ENCODE results near the gene SLC6A17. TPM values are rescaled to one million over a fixed set of nuclear protein-coding genes. Genes with fewer than 3 reads are reported as not detected.

The SLC6A17 gene
- total RNA-seq, 5 donors from 2014 or later (not counting 1 experiment from before 2014, with no cell fraction given) = not detected

DNA sequence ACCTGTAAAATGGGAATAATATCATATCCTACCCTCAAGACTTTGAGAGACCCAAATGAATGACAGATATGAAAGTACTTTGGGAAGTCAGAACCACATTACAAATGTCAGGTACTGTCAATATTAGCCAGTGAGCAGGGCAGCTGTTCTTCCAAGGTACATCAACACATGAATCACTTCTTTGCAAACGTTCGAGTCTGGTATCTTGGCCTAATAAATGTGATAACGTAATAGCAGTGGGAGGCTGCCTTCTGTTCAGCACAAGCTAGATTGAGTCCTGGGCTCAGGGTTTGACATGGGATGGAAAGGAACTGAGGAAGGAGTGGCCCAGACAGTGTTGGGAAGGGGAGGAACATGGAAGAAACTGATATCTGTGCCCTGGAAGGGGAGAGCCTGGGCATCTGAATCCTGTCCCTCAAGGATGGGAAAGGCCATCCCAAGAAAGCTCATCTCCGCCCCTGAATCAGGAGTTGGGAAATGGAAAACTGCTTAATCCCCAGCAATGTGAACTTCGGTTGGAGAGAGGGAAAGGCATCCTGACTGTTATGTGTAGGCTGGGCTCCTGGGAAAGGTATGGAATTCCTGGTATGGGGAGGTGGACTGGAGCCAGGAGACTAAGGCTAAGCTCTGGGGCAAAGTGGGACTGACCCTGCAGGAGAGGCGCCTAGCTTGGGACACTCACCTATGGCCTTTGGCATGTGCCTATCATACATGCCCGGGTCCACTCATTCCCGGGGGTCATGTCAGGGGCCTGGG lies 74.1 kb downstream of the SLC6A17 start:
- POLR2A ChIA-PET = interaction anchor here in 1 of 2 donors (0.6 kb wide), 1 partner anchor 630 kb away, joined by 3 read pairs; no protein-coding TSS in a partner anchor

DNA sequence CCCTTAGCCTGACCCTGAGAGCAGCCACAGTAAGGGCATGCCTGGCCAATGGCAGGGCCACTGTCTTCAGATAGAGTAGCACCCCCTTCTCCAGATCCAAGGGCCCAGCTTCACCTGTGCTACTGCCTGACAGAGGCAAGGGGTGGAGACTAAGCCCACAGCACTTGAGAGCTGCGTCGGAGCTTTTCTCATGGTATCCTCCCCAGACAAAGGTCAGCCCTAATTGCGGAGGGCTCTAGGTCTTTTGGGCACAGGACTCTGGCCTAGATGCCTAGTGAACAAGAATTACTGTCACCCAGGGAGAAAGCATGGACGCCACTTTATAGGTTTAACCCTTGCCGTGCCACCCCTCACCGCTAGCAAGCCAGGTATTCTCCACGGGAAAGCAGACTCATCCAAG lies 74.9 kb downstream of the SLC6A17 start:
- Histone ChIP-seq H3K9me3 (no peaks in the 10 kb centered on the region), H3K36me3 (ENCODE audit: control insufficient read depth in 2 of 2, extremely low read depth in 1 of 2, insufficient read depth in 1 of 2, low read length in 1 of 2) (peaks cover 2 to 13% of the 10 kb centered on the region in 2 donors), H3K27ac (ENCODE audit: low read length) (no peak overlapping the region), H3K4me1 (ENCODE audit: control insufficient read depth in 1 of 2, extremely low read depth in 1 of 2, insufficient read depth in 2 of 2, low read length in 2 of 2) (no peaks in the 10 kb centered on the region), H3K27me3 (replicated peaks in 1 of 2; ENCODE audit: control insufficient read depth in 2 of 2, extremely low read depth in 1 of 2, insufficient read depth in 2 of 2, low read length in 1 of 2) (no peaks in the 10 kb centered on the region), H3K4me3 (ENCODE audit: control insufficient read depth in 1 of 2, extremely low read depth in 1 of 2, low read length in 1 of 2) (no peak overlapping the region)
- DNase-seq (no peak), ATAC-seq (replicated peaks in 1 of 4) (no peak)
- Mint-ChIP-seq H3K4me1 (peaks cover 0 to 4% (median 0%) of the 10 kb centered on the region in 3 donors), H3K27me3 (no peaks in the 10 kb centered on the region), H3K4me3 (no peak overlapping the region), H3K27ac (no peak overlapping the region), H3K9me3 (no peaks in the 10 kb centered on the region), H3K36me3 (peaks cover 28% of the 10 kb centered on the region)
- ChIA-PET POLR2A (no interaction called here), CTCF (no interaction called here)
- WGBS (ENCODE audit: insufficient coverage) = 85% methylated on average over 7 of the region's 7 CpGs

More for the DNA sequence above, 74.1 kb downstream of the SLC6A17 start:
- no peaks in the 10 kb centered on the region for H3K9me3 ChIP-seq
- no peaks in the 10 kb centered on the region for H3K4me1 ChIP-seq (ENCODE audit: control insufficient read depth in 1 of 2, extremely low read depth in 1 of 2, insufficient read depth in 2 of 2, low read length in 2 of 2)
- CTCF ChIA-PET = no interaction called here
- no peak overlapping the region for H3K27ac Mint-ChIP-seq
- H3K27ac ChIP-seq (ENCODE audit: low read length) = no peak overlapping the region
- H3K4me1 Mint-ChIP-seq = peaks cover 0 to 4% (median 0%) of the 10 kb centered on the region in 3 donors
- ATAC-seq (replicated peaks in 1 of 4) = no peak
- H3K36me3 ChIP-seq (ENCODE audit: control insufficient read depth in 2 of 2, extremely low read depth in 1 of 2, insufficient read depth in 1 of 2, low read length in 1 of 2) = peaks cover 2 to 13% of the 10 kb centered on the region in 2 donors
- H3K4me3 Mint-ChIP-seq = no peak overlapping the region
- no peaks in the 10 kb centered on the region for H3K27me3 ChIP-seq (replicated peaks in 1 of 2; ENCODE audit: control insufficient read depth in 2 of 2, extremely low read depth in 1 of 2, insufficient read depth in 2 of 2, low read length in 1 of 2)
- no peaks in the 10 kb centered on the region for H3K9me3 Mint-ChIP-seq
- no peak overlapping the region for H3K4me3 ChIP-seq (ENCODE audit: control insufficient read depth in 1 of 2, extremely low read depth in 1 of 2, low read length in 1 of 2)
- H3K27me3 Mint-ChIP-seq = no peaks in the 10 kb centered on the region
- 94% methylated on average over 5 of the region's 8 CpGs for WGBS (ENCODE audit: insufficient coverage)
- peaks cover 22% of the 10 kb centered on the region for H3K36me3 Mint-ChIP-seq
- no peak for DNase-seq

DNA sequence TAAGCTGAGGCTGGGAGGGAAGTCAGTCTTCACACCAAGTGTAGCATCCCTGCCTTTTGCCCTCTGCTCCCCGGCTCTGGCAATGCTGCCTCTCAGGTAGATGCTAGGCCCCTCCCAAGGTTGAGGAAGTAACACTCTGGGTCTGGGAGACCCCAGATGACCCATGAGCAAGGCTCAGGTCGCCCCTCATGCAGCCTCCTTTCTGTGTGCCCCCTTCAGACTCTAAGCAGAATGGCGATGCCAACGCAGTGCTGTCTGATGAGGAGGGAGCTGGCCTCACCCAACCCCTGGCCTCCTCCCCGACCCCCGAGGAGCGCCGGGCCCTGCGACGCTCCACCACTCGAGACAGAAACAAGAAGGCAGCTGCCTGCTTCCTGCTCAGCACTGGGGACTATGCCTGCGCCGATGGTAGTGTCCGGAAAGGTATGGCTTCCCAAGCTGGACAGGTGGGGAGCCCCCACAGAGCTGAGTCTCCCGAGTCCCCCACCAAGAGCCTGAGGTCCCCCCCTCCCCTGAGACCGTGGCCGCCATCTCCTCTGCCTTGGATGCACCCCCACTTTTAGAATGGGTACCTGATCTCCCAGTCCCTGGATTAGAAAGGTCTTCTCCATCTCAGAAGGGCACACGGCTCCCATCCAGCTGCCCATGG lies 75.6 kb downstream of the SLC6A17 start:
- no peak overlapping the region for H3K27ac Mint-ChIP-seq
- H3K36me3 Mint-ChIP-seq = peaks cover 28% of the 10 kb centered on the region
- CTCF ChIA-PET = no interaction called here
- H3K9me3 Mint-ChIP-seq = no peaks in the 10 kb centered on the region
- Histone ChIP-seq H3K9me3 (no peaks in the 10 kb centered on the region), H3K4me1 (ENCODE audit: control insufficient read depth in 1 of 2, extremely low read depth in 1 of 2, insufficient read depth in 2 of 2, low read length in 2 of 2) (no peaks in the 10 kb centered on the region), H3K36me3 (ENCODE audit: control insufficient read depth in 2 of 2, extremely low read depth in 1 of 2, insufficient read depth in 1 of 2, low read length in 1 of 2) (peaks cover 2 to 13% of the 10 kb centered on the region in 2 donors), H3K27me3 (replicated peaks in 1 of 2; ENCODE audit: control insufficient read depth in 2 of 2, extremely low read depth in 1 of 2, insufficient read depth in 2 of 2, low read length in 1 of 2) (no peaks in the 10 kb centered on the region), H3K27ac (ENCODE audit: low read length) (no peak overlapping the region), H3K4me3 (ENCODE audit: control insufficient read depth in 1 of 2, extremely low read depth in 1 of 2, low read length in 1 of 2) (no peak overlapping the region)
- DNase-seq (no peak), ATAC-seq (replicated peaks in 1 of 4) (no peak)
- POLR2A ChIA-PET = no interaction called here
- 91% methylated on average over 16 of the region's 18 CpGs for WGBS (ENCODE audit: insufficient coverage)
- H3K4me3 Mint-ChIP-seq = no peak overlapping the region
- H3K27me3 Mint-ChIP-seq = no peaks in the 10 kb centered on the region
- peaks cover 0 to 4% (median 0%) of the 10 kb centered on the region in 3 donors for H3K4me1 Mint-ChIP-seq

DNA sequence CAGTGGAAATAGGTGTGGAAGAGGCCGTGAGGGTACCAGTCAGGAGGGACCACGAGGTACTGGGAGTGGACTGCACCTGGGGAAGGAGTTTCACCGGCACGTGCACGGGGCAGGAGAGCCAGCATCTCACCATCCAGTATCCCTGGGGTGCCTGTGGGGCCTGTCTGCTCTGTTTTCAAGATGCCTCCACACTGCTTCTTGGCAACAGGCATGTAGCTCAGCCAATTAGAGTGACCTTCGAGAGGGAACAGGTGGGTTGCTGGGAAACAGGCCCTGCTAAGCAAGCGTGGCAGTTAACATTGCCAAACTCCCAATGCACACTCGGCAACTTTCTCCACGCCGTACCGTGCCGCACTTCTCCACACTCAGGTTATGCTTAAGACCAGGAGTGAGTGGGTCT lies 77.5 kb downstream of the SLC6A17 start:
- Histone ChIP-seq H3K36me3 (ENCODE audit: control insufficient read depth in 2 of 2, extremely low read depth in 1 of 2, insufficient read depth in 1 of 2, low read length in 1 of 2) (peaks cover 2 to 12% of the 10 kb centered on the region in 2 donors), H3K9me3 (no peaks in the 10 kb centered on the region), H3K4me3 (ENCODE audit: control insufficient read depth in 1 of 2, extremely low read depth in 1 of 2, low read length in 1 of 2) (no peak overlapping the region), H3K27me3 (replicated peaks in 1 of 2; ENCODE audit: control insufficient read depth in 2 of 2, extremely low read depth in 1 of 2, insufficient read depth in 2 of 2, low read length in 1 of 2) (no peaks in the 10 kb centered on the region), H3K27ac (ENCODE audit: low read length) (no peak overlapping the region), H3K4me1 (ENCODE audit: control insufficient read depth in 1 of 2, extremely low read depth in 1 of 2, insufficient read depth in 2 of 2, low read length in 2 of 2) (no peaks in the 10 kb centered on the region)
- Mint-ChIP-seq H3K27ac (no peak overlapping the region), H3K4me3 (no peak overlapping the region), H3K4me1 (peaks cover 0 to 4% (median 0%) of the 10 kb centered on the region in 3 donors), H3K36me3 (peaks cover 30% of the 10 kb centered on the region), H3K9me3 (no peaks in the 10 kb centered on the region), H3K27me3 (no peaks in the 10 kb centered on the region)
- ChIA-PET POLR2A (no interaction called here), CTCF (no interaction called here)
- ATAC-seq (replicated peaks in 1 of 4) (no peak), DNase-seq (no peak)
- 96% methylated on average over 4 of the region's 12 CpGs for WGBS (ENCODE audit: insufficient coverage)

DNA sequence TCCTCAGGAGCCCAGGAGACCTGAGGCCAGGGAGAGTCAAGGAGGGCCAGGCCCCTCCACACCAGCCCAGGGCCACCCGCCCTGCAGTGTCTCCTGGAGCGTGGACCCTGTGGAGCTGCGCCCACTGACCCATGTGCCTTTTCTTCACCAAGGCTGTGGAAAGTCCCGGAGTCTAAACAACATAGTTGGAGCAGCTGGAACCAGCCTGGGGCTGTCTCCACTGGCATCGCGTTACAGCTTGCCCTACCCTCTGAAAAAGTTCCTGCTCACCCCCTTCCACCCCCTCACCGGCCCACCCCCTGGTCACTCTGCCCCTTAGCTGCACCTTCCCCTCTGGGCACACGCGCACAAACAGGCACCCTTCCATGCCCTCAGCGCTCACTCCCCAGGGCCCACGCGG lies 78.1 kb downstream of the SLC6A17 start:
- peaks cover 2 to 8% of the 10 kb centered on the region in 2 donors for H3K36me3 ChIP-seq (ENCODE audit: control insufficient read depth in 2 of 2, extremely low read depth in 1 of 2, insufficient read depth in 1 of 2, low read length in 1 of 2)
- ChIA-PET CTCF (no interaction called here), POLR2A (no interaction called here)
- no peak overlapping the region for H3K27ac ChIP-seq (ENCODE audit: low read length)
- WGBS (ENCODE audit: insufficient coverage) = 92% methylated on average over 6 of the region's 12 CpGs
- H3K4me3 ChIP-seq (ENCODE audit: control insufficient read depth in 1 of 2, extremely low read depth in 1 of 2, low read length in 1 of 2) = no peak overlapping the region
- H3K27me3 ChIP-seq (replicated peaks in 1 of 2; ENCODE audit: control insufficient read depth in 2 of 2, extremely low read depth in 1 of 2, insufficient read depth in 2 of 2, low read length in 1 of 2) = no peaks in the 10 kb centered on the region
- H3K4me1 Mint-ChIP-seq = peaks cover 0 to 3% (median 0%) of the 10 kb centered on the region in 3 donors
- no peak overlapping the region for H3K27ac Mint-ChIP-seq
- no peaks in the 10 kb centered on the region for H3K9me3 ChIP-seq
- DNase-seq (no peak), ATAC-seq (replicated peaks in 1 of 4) (no peak)
- H3K36me3 Mint-ChIP-seq = peaks cover 26% of the 10 kb centered on the region
- H3K4me1 ChIP-seq (ENCODE audit: control insufficient read depth in 1 of 2, extremely low read depth in 1 of 2, insufficient read depth in 2 of 2, low read length in 2 of 2) = no peaks in the 10 kb centered on the region
- no peaks in the 10 kb centered on the region for H3K27me3 Mint-ChIP-seq
- H3K4me3 Mint-ChIP-seq = no peak overlapping the region
- no peaks in the 10 kb centered on the region for H3K9me3 Mint-ChIP-seq

DNA sequence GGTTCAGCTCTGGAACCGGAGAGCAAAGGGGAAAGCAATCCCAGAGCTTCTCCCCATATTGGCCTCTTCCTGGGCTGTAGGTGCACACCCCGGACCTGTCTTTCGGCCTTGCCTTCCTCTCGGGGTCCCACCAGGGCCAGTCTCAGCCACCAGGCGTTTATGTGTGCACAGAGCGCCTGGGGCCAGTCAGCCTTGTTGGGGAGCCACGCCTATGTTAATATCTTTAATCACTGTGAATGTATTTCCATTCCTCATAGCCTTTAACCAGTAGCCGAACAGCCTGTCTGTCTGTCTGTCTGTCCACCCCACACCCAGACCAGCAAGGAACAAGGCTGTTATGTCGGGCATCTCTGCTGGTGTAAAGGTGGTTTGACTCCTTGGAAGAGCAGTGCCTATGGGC lies 78.6 kb downstream of the SLC6A17 start:
- ATAC-seq (replicated peaks in 1 of 4) = no peak
- Histone ChIP-seq H3K4me1 (ENCODE audit: control insufficient read depth in 1 of 2, extremely low read depth in 1 of 2, insufficient read depth in 2 of 2, low read length in 2 of 2) (no peaks in the 10 kb centered on the region), H3K9me3 (no peaks in the 10 kb centered on the region), H3K4me3 (ENCODE audit: control insufficient read depth in 1 of 2, extremely low read depth in 1 of 2, low read length in 1 of 2) (no peak overlapping the region), H3K36me3 (ENCODE audit: control insufficient read depth in 2 of 2, extremely low read depth in 1 of 2, insufficient read depth in 1 of 2, low read length in 1 of 2) (peaks cover 2 to 4% of the 10 kb centered on the region in 2 donors), H3K27me3 (replicated peaks in 1 of 2; ENCODE audit: control insufficient read depth in 2 of 2, extremely low read depth in 1 of 2, insufficient read depth in 2 of 2, low read length in 1 of 2) (no peaks in the 10 kb centered on the region), H3K27ac (ENCODE audit: low read length) (no peak overlapping the region)
- ChIA-PET CTCF (no interaction called here), POLR2A (no interaction called here)
- H3K27me3 Mint-ChIP-seq = no peaks in the 10 kb centered on the region
- no peak overlapping the region for H3K4me3 Mint-ChIP-seq
- no peaks in the 10 kb centered on the region for H3K4me1 Mint-ChIP-seq
- H3K9me3 Mint-ChIP-seq = no peaks in the 10 kb centered on the region
- 96% methylated on average over 3 of the region's 9 CpGs for WGBS (ENCODE audit: insufficient coverage)
- DNase-seq = no peak
- H3K27ac Mint-ChIP-seq = no peak overlapping the region
- H3K36me3 Mint-ChIP-seq = peaks cover 23% of the 10 kb centered on the region

All from T-cell (primary cell).